Measurements from ENCODE around the gene BAHD1. TPM values are rescaled to one million over a fixed set of nuclear protein-coding genes. Genes with fewer than 3 reads are reported as not detected.
A peak's percentile ranks its signal among the peaks of the same experiment; 100 is the strongest.

Gene BAHD1
- total RNA-seq, 2 experiments from 2014 or later = 20.3 to 21.5 TPM

DNA sequence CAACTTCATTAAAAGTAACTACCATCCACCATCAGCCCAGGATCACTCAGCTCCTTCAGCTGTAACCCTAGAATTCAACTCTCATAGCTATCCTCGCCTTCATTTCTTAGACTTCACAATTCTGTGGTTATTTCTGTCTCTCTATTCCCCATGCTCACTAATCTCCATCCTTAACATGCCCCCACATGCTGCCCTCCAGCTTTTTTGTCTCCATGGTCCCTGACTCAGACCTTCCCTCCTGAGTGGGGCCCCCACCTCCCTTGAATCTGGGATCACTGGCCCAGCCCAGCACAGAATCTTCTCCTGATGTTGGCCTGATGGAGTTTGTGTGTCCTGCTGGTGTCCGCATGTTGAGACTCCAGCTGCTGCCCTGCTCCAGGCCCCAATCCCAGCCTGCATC, 71.7 kb downstream of the BAHD1 start:
- H3K9me3 Mint-ChIP-seq = no peaks in the 10 kb centered on the region
- no peak overlapping the region for H3K27ac Mint-ChIP-seq
- no peaks in the 10 kb centered on the region for H3K36me3 ChIP-seq (ENCODE audit: insufficient read depth, low read length)
- ChIA-PET CTCF (no interaction called here), POLR2A (no interaction called here)
- TF ChIP-seq, protein P1, sequence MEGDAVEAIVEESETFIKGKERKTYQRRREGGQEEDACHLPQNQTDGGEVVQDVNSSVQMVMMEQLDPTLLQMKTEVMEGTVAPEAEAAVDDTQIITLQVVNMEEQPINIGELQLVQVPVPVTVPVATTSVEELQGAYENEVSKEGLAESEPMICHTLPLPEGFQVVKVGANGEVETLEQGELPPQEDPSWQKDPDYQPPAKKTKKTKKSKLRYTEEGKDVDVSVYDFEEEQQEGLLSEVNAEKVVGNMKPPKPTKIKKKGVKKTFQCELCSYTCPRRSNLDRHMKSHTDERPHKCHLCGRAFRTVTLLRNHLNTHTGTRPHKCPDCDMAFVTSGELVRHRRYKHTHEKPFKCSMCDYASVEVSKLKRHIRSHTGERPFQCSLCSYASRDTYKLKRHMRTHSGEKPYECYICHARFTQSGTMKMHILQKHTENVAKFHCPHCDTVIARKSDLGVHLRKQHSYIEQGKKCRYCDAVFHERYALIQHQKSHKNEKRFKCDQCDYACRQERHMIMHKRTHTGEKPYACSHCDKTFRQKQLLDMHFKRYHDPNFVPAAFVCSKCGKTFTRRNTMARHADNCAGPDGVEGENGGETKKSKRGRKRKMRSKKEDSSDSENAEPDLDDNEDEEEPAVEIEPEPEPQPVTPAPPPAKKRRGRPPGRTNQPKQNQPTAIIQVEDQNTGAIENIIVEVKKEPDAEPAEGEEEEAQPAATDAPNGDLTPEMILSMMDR (IDR thresholded peaks at IDR 0.05) = no peak
- intact Hi-C loops (cut with DNase I, micrococcal nuclease) = no loop called here
- peaks cover 26 to 38% of the 10 kb centered on the region in 2 experiments for H3K27me3 ChIP-seq (ENCODE audit: control insufficient read depth in 1 of 2, insufficient read depth in 2 of 2, low read length in 2 of 2)
- H3K4me1 Mint-ChIP-seq (ENCODE audit: low read depth) = peaks cover 21% of the 10 kb centered on the region
- DNase-seq (no peak), ATAC-seq (ENCODE audit: poor library complexity) (no peak)
- peak overlapping the region; percentile 75 for H3K4me3 Mint-ChIP-seq
- H3K27ac ChIP-seq (ENCODE audit: low read depth in 1 of 2, low read length in 2 of 2) = no peak overlapping the region
- H3K27me3 Mint-ChIP-seq = peaks cover 66% of the 10 kb centered on the region
- H3K4me1 ChIP-seq (ENCODE audit: insufficient read depth, low read length) = peaks cover 14% of the 10 kb centered on the region
- no peak overlapping the region for H3K4me3 ChIP-seq (ENCODE audit: low read length)
- H3K9me3 ChIP-seq (ENCODE audit: control insufficient read depth in 1 of 2, insufficient read depth in 1 of 2, low read length in 2 of 2) = peaks cover 0 to 6% of the 10 kb centered on the region in 2 experiments
- H3K36me3 Mint-ChIP-seq (ENCODE audit: low read depth) = no peaks in the 10 kb centered on the region

DNA sequence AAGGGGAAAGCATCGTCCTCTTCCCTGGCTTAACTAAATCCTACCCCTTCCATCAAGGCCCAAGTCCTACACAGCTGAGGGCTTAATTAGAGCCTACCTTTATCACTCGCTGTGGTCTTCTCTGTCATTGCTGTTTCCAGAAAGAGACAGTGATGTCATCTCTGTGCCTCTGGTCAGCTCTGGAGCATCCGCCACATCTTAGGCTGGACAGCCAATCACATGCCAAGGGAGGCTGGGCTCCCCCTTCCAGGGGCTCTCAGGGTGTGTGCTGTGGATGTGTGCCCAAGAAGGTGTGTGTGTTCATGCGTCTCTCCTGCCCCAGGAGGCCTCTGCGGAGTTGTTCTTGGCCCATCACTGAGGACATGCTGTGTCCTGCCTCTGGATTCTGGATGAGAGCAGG, 72.9 kb downstream of the BAHD1 start:
- TF ChIP-seq, protein P1 (IDR thresholded peaks at IDR 0.05) = no peak
- Histone ChIP-seq H3K4me1 (ENCODE audit: insufficient read depth, low read length) (peaks cover 13% of the 10 kb centered on the region), H3K36me3 (ENCODE audit: insufficient read depth, low read length) (no peaks in the 10 kb centered on the region), H3K4me3 (ENCODE audit: low read length) (no peak overlapping the region), H3K27ac (ENCODE audit: low read depth in 1 of 2, low read length in 2 of 2) (no peak overlapping the region), H3K9me3 (ENCODE audit: control insufficient read depth in 1 of 2, insufficient read depth in 1 of 2, low read length in 2 of 2) (peaks cover 0 to 6% of the 10 kb centered on the region in 2 experiments), H3K27me3 (ENCODE audit: control insufficient read depth in 1 of 2, insufficient read depth in 2 of 2, low read length in 2 of 2) (peaks cover 21 to 30% of the 10 kb centered on the region in 2 experiments)
- H3K4me1 Mint-ChIP-seq (ENCODE audit: low read depth) = peaks cover 16% of the 10 kb centered on the region
- peaks cover 54% of the 10 kb centered on the region for H3K27me3 Mint-ChIP-seq
- H3K36me3 Mint-ChIP-seq (ENCODE audit: low read depth) = no peaks in the 10 kb centered on the region
- ChIA-PET POLR2A (no interaction called here), CTCF (no interaction called here)
- intact Hi-C loops (cut with DNase I, micrococcal nuclease) = no loop called here
- H3K27ac Mint-ChIP-seq = no peak overlapping the region
- no peak overlapping the region for H3K4me3 Mint-ChIP-seq
- no peaks in the 10 kb centered on the region for H3K9me3 Mint-ChIP-seq
- ATAC-seq (ENCODE audit: poor library complexity) (no peak), DNase-seq (no peak)

DNA sequence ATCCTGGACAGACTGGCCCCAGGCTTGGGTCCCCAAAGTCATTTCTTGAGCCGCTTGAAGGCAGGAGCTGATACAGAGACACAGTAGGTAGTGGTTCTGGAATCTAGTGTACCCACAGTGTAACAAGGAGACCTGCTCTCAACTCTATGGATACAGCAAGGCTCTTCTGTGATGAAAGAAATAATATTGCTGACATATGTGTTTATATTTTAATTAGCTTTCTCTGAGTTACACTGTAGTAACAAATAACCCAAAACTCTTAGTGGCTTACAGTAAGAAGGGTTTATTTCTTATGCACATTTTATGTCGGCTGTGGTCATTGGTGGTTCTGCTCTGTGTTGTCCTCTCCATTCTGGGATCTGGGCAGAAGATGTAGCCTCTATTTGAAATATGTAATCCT, 75.6 kb downstream of the BAHD1 start:
- no peak overlapping the region for H3K27ac Mint-ChIP-seq
- CTCF ChIA-PET = no interaction called here
- Histone ChIP-seq H3K9me3 (ENCODE audit: control insufficient read depth in 1 of 2, insufficient read depth in 1 of 2, low read length in 2 of 2) (peaks cover 0 to 2% of the 10 kb centered on the region in 2 experiments), H3K4me1 (ENCODE audit: insufficient read depth, low read length) (peaks cover 11% of the 10 kb centered on the region), H3K4me3 (ENCODE audit: low read length) (no peak overlapping the region), H3K27me3 (ENCODE audit: control insufficient read depth in 1 of 2, insufficient read depth in 2 of 2, low read length in 2 of 2) (peaks cover 10 to 14% of the 10 kb centered on the region in 2 experiments), H3K36me3 (ENCODE audit: insufficient read depth, low read length) (no peaks in the 10 kb centered on the region), H3K27ac (ENCODE audit: low read depth in 1 of 2, low read length in 2 of 2) (no peak overlapping the region)
- intact Hi-C loops (cut with DNase I, micrococcal nuclease) = no loop called here
- POLR2A ChIA-PET = no interaction called here
- no peak overlapping the region for H3K4me3 Mint-ChIP-seq
- no peaks in the 10 kb centered on the region for H3K9me3 Mint-ChIP-seq
- no peaks in the 10 kb centered on the region for H3K36me3 Mint-ChIP-seq (ENCODE audit: low read depth)
- TF ChIP-seq, protein P1 (IDR thresholded peaks at IDR 0.05) = no peak
- peaks cover 37% of the 10 kb centered on the region for H3K27me3 Mint-ChIP-seq
- ATAC-seq (ENCODE audit: poor library complexity) = no peak
- DNase-seq = no peak
- peaks cover 12% of the 10 kb centered on the region for H3K4me1 Mint-ChIP-seq (ENCODE audit: low read depth)

Other genes with a start within 250 kb of the BAHD1 start
- gene PAK6, start 201.9 kb upstream of the BAHD1 start, total RNA-seq = under 1 TPM; 0.34 to 0.36 TPM
- not detected for gene ANKRD63, start 157.9 kb upstream of the BAHD1 start, total RNA-seq
- gene PLCB2, start 133.0 kb upstream of the BAHD1 start, total RNA-seq = 100 to 1,000 TPM; 206 to 222 TPM
- 1 to 10 TPM; 6.8 to 7.0 TPM for gene INAFM2, start 117.3 kb upstream of the BAHD1 start, total RNA-seq
- gene CCDC9B, start 100.0 kb upstream of the BAHD1 start, total RNA-seq = 1 to 10 TPM; 1.0 to 1.5 TPM
- not detected for gene PHGR1, start 89.9 kb upstream of the BAHD1 start, total RNA-seq
- gene DISP2, start 82.7 kb upstream of the BAHD1 start, total RNA-seq = under 1 TPM; 0.03 to 0.06 TPM
- gene KNSTRN, start 58.2 kb upstream of the BAHD1 start, total RNA-seq = 1 to 10 TPM; 2.8 to 3.0 TPM
- gene IVD, start 35.2 kb upstream of the BAHD1 start, total RNA-seq = 10 to 100 TPM; 30.7 to 31.9 TPM
- gene CHST14, start 30.0 kb downstream of the BAHD1 start, total RNA-seq = 1 to 10 TPM; 4.6 to 5.1 TPM
- 10 to 100 TPM; 20.9 to 21.3 TPM for gene CCDC32, start 124.1 kb downstream of the BAHD1 start, total RNA-seq
- gene RPUSD2, start 128.3 kb downstream of the BAHD1 start, total RNA-seq = 10 to 100 TPM; 18.8 to 21.0 TPM
- under 1 TPM; 0.59 to 0.69 TPM for gene KNL1, start 153.3 kb downstream of the BAHD1 start, total RNA-seq